Activated CD8-positive, alpha-beta memory T cell treated with anti-CD3 and anti-CD28 coated beads, Interleukin-2, amount 10 ng/mL, durations not matched to agents 7 days and 5 days (primary cell): ENCODE measurements around the gene KLHL1. TPM values are rescaled to one million over a fixed set of nuclear protein-coding genes. Genes with fewer than 3 reads are reported as not detected.

Source experiments
- ATAC-seq: fragments of 150-1000 bp; cut with Tn5 transposase; one replicate; pipeline ENCODE4 v1.10.0; 2021; ENCODE audit warnings: moderate library complexity
- CTCF ChIA-PET: fragments of 350-600 bp; sonication (Branson Sonifier 250); formaldehyde crosslinking; loops from one replicate; lab custom pipeline; 2021; ENCODE audit warnings: antibody characterized with exemption; lab: Charles Lee
- DNase-seq: peaks from one replicate; pipeline ENCODE4 v3.0.0-alpha.2; 2020
- H3K27ac Mint-ChIP-seq: one replicate; pipeline ENCODE4 v1.8.0; 2021; ENCODE audit warnings: mild to moderate bottlenecking, mixed read lengths
- H3K27me3 Mint-ChIP-seq: one replicate; pipeline ENCODE4 v1.8.0; 2021; ENCODE audit warnings: mixed read lengths
- H3K36me3 Mint-ChIP-seq: one replicate; pipeline ENCODE4 v1.8.0; 2021; ENCODE audit warnings: mild to moderate bottlenecking, mixed read lengths
- H3K4me1 Mint-ChIP-seq: one replicate; pipeline ENCODE4 v1.8.0; 2021; ENCODE audit warnings: mixed read lengths
- H3K4me3 Mint-ChIP-seq: one replicate; pipeline ENCODE4 v1.8.0; 2021; ENCODE audit warnings: mild to moderate bottlenecking, moderate library complexity, mixed read lengths
- H3K9me3 Mint-ChIP-seq: one replicate; pipeline ENCODE4 v1.8.0; 2022; ENCODE audit warnings: low read depth, mixed read lengths
- total RNA-seq, 2 experiments: library from RNA; stranded (reverse); gene quantifications; one replicate each; pipeline ENCODE4 v1.2.3, GENCODE V29; 2021

Gene KLHL1
- total RNA-seq, 2 experiments from 2014 or later = not detected

- ATAC-seq (no peak), DNase-seq (no peak)
- no peaks in the 10 kb centered on the region for H3K4me1 Mint-ChIP-seq
- peaks cover 15% of the 10 kb centered on the region for H3K9me3 Mint-ChIP-seq
- H3K27ac Mint-ChIP-seq = no peak overlapping the region
- no peaks in the 10 kb centered on the region for H3K27me3 Mint-ChIP-seq
- no peaks in the 10 kb centered on the region for H3K36me3 Mint-ChIP-seq
- H3K4me3 Mint-ChIP-seq = no peak overlapping the region
- CTCF ChIA-PET = no interaction called here
Measured at GRCh38 chr13:69660155-69660554, 448.1 kb downstream of the KLHL1 start.

GRCh38 chr13:69657676-69658075 is 450.6 kb downstream of the KLHL1 start:
- H3K27me3 Mint-ChIP-seq = no peaks in the 10 kb centered on the region
- H3K36me3 Mint-ChIP-seq = no peaks in the 10 kb centered on the region
- H3K4me3 Mint-ChIP-seq = no peak overlapping the region
- DNase-seq (no peak), ATAC-seq (no peak)
- no peak overlapping the region for H3K27ac Mint-ChIP-seq
- H3K9me3 Mint-ChIP-seq = peaks cover 14% of the 10 kb centered on the region
- CTCF ChIA-PET = no interaction called here
- H3K4me1 Mint-ChIP-seq = no peaks in the 10 kb centered on the region

- no peaks in the 10 kb centered on the region for H3K36me3 Mint-ChIP-seq
- no peak overlapping the region for H3K27ac Mint-ChIP-seq
- CTCF ChIA-PET = no interaction called here
- no peaks in the 10 kb centered on the region for H3K27me3 Mint-ChIP-seq
- peaks cover 8% of the 10 kb centered on the region for H3K9me3 Mint-ChIP-seq
- DNase-seq = no peak
- ATAC-seq = no peak
- H3K4me1 Mint-ChIP-seq = no peaks in the 10 kb centered on the region
- H3K4me3 Mint-ChIP-seq = no peak overlapping the region
Measured at GRCh38 chr13:69654392-69654791, 453.9 kb downstream of the KLHL1 start.

Other genes starting within 250 kb of the KLHL1 start
- not detected for gene ATXN8OS, start 626 bp downstream of the KLHL1 start, total RNA-seq